GM21737 (cell line): ENCODE results near the gene ANKDD1B.

ENCODE experiments used
- ATAC-seq: cut with Tn5 transposase; IDR thresholded peaks from one replicate; pipeline ENCODE4 v1.9.1; 2021; ENCODE audit warnings: mild to moderate bottlenecking, moderate library complexity; ENCODE audit not compliant: unreplicated experiment

The ANKDD1B gene

DNA sequence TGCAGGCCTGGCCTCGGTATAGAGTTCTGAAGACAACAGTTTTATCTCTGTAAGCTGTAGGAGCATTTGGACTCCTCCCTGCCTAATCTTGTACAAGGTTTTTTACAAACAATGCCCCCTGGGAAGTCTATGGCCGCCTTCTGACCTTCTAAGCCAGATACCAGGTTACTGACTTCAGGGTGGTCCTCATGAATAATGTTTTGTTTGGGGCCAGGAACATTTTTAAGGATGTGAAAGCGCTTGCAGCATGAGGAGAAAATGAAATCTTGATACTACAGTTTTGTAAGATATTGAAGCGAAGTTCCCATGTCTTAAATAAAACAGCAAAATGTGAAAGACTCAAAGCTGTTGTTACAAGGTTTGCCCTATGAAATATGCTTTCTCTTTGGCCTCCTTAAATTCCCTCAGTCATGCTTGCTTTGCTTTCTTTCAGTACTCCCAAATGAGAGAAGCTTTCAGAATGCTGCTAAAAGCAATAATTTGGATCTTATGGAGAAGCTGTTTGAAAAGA is 5.2 kb downstream of the ANKDD1B start:
- no peak for ATAC-seq

DNA sequence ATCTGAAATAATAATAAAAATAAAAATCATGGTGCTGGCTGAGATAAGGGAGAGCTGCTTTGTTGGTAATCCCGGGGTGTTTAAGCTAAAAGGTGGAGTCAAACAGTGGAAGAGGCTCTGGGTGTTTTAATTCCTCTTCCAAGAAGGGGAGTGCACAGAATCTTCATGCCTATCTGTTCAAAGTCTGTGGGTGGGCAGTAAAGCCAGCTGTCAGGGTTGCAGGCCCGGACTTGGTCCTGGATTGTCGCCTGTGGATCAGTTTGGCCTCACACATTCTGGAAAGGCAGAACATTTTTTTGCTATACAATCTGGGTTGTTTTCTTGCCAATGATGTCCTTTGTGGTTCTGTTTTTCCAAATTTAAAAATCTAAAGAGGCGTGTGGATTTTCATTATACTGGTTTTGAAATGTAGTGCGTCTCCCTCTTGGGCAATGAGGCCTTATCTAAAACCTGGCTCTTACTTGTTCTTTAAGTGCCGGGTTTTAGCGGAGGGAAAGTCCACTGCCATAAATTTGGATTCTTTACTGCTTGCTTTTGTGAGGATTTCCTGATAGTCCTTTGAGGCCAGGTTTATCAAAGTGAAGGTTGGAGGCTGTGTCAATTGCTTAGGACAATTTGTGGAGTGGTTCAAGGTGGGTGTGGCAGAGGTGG is 5.8 kb downstream of the ANKDD1B start:
- no peak for ATAC-seq

DNA sequence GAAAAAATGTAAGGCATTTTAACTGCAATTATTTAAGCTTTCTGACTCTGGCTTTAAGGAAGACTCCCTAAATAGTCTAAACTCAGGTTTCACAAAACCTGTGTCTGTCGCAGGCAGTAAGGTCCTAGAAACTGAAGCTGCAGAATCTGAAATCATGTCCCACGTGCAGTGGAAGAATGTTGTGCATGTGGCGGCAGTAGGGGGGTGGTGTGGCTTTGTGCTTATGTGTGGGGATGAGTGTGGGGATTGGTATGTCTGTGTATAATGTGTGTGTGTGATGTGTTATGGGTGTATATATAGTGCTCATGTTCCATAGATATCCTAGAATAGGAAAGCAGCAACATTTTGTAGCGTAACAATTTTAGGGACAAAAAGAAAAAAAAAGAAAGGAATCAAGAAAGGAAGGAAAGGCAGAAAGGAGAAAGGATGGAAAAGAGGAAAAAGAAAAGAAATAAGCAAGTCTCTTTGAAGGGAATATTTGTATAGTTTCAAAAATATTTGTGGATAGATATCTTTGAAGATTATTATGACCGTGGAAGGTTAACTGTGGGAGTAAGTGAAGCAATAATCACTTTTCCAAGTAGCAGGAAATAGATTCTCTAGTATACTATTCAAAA is 6.6 kb downstream of the ANKDD1B start:
- ATAC-seq: no peak

DNA sequence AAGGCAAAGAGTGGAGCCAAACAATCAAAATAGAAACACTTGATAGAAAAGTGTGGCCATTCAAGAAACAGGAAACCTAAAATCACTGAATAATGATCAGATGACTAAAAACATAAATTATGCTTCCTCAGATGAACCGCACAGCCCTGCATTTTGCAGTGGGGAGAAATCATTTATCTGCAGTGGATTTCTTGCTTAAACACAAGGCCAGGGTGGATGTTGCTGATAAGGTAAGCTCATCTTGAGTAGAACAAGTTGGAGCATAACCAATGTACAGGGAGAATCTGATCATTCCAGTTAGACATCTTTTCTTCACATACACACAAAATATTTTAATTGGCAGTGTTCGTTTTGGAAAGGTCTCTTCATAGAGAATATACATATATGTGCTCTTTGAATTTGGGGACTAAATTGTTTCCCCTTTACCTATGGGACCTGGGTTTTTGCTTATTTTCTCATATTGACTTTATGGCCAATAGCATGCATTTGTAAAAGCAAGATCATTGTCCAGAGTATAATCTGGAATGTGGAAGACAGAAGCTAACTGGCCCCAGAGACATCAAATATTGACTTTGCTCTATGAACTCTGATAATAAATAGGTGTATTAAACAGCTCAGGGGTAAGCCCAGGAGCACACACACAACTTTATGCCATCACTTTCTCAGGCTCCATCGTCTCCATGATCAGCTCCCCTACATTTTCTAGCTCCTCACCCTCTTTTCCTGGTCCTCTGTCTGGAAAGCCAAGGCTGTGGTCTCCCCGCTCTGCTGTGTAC is 9.1 kb downstream of the ANKDD1B start:
- no peak for ATAC-seq

DNA sequence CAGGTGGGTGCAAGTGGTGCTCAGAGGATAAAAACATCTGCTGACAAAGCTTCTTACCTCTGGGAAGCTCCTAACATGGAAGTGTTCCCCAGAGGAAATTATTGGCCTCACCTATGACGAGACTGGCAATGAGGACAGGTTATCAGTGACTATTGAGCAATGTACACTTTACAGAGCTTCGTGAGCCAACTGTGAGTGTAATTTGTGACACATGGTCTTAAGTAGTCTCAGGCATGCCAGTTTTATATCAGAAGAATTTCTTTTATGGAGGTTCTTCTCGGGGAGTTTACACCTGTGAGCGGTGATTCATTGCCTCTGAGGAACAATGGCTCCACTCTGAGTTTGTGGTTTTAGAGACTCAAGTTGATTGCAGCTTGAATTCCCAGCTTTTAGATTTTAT is 11.3 kb downstream of the ANKDD1B start:
- no peak for ATAC-seq

DNA sequence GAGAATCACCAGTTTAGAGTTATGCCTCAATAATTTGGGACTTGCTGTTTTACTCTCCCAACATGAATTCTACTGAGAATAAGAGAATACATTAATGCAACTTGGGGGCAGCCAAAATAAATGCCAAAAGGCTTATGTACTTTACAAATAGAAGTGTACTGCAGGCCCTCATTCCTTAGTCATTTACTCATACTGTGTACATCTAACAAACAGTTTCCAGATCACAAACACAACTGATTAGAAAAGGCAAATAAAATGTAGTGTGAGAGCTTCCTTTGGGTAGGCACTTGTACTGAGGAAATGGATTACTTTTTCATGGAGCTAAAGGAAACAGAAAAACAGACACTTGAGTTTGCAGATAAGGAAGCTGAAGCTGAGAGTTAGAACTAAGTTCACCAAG is 12.6 kb downstream of the ANKDD1B start:
- ATAC-seq: no peak

DNA sequence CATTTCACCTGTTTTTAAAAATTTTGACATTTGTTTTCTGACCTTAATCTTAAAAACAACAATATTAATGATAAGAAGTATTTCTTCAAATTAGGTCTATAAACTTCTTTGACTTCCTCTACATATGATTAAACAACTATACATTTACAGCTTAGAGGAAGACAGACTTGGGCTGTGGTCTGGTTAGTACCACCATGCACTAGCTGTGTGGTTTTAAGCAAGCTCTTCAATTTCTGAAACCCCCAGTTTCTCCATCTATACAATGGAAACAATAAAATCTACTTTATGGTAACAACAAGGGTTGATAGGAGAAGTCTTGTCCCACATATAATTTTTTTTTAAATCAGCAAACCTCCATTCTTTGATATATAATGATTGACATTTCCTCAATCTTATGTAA is 15.7 kb downstream of the ANKDD1B start:
- ATAC-seq: no peak

DNA sequence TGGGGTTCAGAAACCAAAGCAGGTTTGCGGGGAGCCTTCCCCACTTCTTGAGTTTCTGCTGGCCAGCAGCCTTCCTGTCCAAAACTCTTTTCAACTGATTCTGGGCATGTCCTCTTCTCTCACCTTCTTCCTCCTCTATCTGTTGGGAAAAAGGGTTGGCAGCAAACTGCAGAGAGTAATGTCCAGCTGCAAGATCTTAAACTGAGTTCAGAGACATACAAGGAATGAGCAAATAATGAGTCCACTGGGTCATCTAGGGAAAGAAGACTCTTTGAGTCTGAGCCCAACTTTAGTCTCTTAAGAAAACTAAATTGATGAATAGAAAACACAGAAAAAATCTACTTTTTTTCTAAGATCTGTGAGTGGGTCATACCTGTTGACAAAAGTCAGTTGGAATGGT is 16.5 kb downstream of the ANKDD1B start:
- no peak for ATAC-seq

DNA sequence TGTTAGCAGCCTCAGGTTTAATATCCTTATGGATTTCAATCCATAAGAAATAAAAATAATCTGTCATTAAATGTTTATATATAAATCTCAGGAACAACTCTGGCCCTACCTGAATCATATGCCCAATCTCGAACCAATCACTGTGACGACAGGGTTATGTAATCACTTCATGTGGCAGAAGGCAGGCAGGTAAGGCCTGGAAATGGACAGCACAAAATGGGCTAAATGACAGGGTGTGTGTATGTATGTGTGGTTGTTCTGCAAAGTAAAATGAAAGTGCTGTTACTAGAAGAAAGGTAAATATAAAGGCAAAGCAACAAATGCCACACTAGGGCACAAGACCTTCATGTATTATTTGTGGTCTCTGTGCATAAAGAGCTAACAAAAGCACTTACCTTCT is 19.6 kb downstream of the ANKDD1B start:
- no peak for ATAC-seq

DNA sequence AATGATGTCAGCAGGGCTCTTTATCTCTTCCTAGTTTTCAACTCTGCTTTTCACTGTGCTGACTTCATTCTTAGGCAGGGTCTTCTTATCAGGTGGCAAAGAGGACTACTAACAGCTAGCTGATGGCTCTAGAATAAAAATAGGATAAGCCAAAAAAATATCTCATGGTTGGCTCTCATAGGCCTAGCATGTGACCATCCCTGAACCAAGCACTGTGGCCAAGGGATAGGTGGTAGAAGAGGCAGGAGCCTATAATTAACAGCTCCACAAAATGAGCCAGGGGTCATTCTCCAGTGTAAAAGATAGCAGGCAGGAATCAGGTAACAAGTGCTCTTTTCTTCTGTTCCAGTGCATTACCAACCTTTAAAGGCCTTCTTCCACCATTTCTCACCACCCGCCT is 21.1 kb downstream of the ANKDD1B start:
- no peak for ATAC-seq

DNA sequence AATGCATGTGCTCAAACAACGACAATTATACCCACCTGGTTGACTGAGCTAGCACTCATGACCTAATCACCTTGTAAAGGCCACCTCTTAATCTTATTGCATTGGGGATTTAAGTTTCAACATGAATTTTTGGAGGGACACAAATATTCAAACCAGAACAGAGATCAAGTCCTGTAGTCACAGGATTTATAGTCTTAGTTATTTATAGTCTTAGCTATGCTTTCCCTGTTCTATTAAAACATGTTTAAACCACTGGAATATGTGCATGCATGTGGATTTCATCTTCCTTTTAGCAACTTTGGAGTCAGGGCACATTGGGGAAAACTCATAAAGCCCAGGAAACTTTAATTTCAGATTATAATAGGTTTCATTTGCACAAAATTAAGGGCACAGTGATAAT is 26.7 kb downstream of the ANKDD1B start:
- ATAC-seq: no peak

DNA sequence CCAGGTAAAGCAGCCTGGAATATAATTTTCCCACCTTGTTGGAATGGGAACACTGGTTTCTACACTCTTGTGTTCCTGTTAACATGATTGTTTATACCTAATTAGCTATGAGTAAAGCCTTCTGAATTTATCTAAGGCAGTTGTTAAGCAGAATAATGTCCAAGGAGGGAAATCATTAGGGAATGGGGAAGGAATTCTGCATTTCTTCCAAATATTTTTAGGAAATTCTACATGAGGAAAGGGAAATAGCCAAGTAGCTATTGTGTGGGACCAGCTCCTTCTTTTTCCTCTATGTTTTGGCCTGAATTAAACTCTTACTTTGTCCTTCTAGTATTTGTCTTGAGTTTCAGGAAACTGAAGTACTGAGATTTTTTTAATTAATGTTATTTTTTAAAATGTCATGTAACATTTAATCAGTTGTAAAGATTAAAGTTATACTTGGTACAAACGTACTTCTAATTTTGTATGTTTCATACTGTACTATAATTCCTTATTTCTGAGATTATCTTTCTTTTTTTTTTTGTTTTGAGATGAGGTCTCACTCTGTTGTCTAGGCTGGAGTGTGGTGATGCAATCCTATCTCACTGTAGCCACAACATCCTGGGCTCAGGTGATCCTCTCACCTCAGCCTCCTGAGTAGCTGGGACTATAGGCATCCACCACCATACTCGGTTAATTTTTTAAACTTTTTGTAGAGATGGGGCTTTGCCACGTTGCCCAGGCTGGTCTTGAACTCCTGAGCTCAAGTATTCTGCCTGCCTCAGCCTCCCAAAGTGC is 28.5 kb downstream of the ANKDD1B start:
- no peak for ATAC-seq

DNA sequence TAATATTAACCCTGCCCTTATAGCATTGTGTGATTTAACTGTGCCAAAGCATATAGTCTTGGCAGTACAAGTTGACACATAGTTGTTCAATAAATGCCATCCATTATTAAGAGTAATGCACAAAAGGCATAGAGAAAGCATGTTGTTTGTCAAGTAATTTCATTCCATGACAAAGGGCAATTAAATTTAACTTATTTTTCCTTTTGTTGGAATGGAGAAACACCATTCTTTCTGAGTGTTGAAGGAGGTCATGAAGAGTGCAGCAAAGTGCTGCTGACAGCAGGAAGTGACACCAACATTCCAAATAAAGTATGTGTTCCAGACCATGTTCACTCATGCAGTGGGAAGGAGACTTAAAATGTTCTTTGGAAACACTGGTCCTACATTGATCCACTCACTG is 29.1 kb downstream of the ANKDD1B start:
- no peak for ATAC-seq

DNA sequence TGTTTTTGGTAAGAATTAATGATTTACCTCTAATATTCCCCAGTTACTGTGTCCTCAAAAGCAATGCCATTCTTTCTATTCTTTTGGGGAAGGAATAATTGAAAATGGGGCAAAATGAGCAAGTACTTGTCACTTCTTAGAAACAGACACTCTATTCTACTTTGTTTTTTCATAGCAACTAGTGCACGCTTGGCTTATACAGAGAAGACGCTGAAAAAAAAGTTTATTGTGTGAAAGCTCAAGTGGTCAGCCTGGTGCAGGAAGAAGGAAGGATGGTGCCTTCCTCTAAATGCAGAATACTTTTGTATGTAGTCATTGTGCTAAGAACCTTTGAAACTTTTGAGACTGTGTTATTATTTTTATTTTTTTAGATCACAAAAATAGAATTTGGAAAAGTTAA is 29.6 kb downstream of the ANKDD1B start:
- no peak for ATAC-seq

DNA sequence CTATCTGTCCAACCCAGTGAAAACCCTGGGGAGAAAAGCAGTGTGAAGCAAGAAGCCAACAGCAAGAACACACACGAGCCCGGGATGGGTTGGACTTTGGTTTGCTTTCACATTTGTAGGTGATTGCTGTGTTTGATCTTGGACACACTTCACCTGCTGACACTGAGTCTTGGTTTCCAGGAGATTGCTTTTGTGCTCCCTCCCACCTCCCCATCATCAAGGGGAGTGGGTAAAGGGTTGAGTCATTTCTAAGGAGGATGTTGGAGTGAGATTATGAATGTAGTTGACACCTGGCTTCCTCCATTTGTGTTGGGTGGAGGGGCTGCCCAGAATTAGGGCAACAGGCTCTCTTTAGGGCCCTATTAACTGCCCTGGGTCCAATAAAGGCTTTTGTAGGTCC is 37.5 kb downstream of the ANKDD1B start:
- ATAC-seq: peak; percentile 86

DNA sequence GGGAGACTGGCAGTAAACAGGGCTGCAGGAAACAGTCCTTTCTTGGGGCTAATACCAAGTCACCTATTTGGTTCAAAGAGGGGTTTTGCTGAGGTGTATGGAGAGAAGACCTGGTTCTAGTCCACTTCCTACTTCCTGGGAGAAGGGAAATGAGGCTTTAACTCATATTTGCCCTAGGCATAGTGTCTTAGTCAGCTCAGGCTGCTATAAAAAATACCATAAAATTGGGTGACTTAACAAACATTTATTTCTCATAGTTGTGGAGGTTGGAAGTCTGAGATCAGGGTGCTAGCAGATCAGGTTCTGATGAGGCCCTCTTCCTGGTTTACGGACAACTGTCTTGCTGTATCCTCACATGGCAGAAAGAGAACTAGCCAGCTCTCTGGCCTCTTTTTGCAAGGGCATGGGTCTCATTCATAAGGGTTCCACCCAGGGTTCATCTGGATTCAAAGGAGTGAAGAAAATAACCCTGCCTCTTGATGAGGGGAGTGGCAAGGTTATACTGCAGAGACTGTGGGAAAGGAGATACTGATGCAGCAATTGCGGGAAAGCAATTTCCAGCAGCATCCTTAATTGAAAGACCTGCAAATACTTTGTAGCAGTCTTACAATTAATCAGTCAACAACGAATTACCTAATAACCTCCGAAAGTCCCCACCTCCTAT is 40.5 kb downstream of the ANKDD1B start:
- ATAC-seq: no peak

DNA sequence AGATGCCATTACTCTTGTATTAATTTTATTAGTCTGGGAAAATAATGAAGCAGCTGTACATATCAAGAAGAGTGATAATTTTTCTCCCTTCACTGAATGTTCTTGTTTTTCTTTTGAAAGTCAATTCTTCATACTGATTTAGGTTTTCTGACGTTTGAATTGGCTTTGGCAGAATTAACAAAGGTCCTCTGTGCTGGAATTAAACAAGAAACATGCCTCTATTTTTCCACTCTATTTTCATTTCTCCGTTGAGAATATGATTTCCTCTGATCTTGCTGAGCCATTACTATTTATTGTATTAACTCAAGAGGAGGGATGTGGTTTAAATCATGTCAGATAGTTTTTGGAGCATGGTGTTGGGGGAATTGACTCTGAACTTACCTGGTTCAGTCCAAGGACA is 42.3 kb downstream of the ANKDD1B start:
- no peak for ATAC-seq

DNA sequence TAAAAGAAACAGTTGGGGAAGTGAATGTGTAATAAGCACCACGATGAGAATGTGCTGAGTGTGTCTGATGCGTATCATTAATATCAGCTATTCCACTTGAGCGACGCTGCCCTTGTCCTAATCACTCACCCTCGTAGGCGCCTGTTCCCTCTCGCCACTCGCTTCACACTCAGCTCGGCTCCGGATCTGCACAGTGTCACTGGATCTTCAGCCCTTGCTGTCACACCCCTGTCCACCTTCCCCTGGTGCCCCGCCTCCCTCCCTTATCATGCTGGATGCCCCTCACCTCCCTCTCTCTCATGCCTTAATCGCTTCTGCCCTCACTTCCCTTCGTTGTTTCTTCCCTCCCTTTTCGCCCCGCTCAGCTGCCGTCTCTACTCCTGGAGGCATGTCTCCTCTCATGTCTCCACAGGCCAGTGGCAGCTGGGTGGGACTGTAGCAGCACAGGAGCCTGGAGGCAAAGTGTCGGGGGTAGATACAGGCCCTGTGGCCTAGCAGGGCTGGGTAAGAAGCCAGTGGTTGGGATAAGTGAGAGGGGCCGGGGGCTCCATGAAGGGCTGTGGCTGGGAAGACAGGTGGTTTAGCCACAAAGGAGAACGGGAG is 43.5 kb downstream of the ANKDD1B start:
- no peak for ATAC-seq

DNA sequence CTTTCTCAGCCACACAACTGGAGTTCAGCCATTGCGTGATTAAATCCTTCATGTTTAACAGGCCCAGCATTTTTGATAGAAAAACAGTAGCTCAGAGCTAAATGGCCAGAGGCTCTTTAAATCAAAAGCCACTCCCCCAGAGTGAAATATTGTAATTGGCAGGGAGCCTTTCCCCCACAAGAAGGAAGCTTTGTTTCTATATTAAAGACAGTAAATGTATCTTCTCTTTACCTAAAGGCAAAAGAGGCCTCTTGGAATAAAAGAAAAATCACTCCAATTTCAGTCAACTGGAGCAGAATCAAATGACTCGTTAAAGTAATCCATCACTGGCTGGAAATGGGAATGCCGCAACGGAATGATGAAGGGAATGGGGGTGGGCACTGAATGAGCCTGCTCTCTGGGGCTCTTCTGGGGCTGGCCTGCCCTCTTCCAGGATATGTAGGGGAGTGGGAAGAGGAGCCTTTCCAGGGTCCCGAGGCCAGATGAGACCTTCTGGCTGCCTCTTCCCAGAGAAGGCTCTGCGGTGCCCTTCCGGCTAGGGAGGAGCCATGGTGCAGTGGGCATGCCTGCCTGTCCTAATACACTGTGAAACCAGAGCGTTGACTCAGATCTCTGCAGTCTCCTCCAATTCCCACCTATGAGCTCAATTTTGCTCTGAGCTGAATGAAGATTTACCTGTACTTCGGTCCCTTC is 45.2 kb downstream of the ANKDD1B start:
- ATAC-seq: no peak
